Neural cell (in vitro differentiated cells): Measurements from ENCODE around the gene FXR1.

Source experiments
- EZH2 ChIP-seq: fragments of 200-600, 300-800 bp; shearing (Covaris generic), sonication (generic); IDR thresholded peaks from 2 replicates; pipeline ENCODE4 v1.6.1; 2014; ENCODE audit warnings: antibody characterized with exemption, low read length, borderline replicate concordance, mild to moderate bottlenecking; ENCODE audit not compliant: insufficient read depth, poor library complexity, severe bottlenecking
- MXI1 ChIP-seq: fragments of 450-650 bp; conservative IDR thresholded peaks from 2 replicates; pipeline ENCODE4 v1.6.1; 2014; ENCODE audit warnings: antibody characterized with exemption, mild to moderate bottlenecking; ENCODE audit not compliant: poor library complexity, severe bottlenecking
- POLR2AphosphoS5 ChIP-seq: IDR thresholded peaks from 2 replicates; pipeline ENCODE4 v1.6.1; 2012
- RAD21 ChIP-seq: fragments of 450-650 bp; conservative IDR thresholded peaks from 2 replicates; pipeline ENCODE4 v1.6.1; 2014; ENCODE audit warnings: antibody characterized with exemption, mild to moderate bottlenecking, moderate library complexity
- TF ChIP-seq, protein P1 (sequence below): fragments of 450-650 bp; IDR thresholded peaks from 2 replicates; pipeline ENCODE4 v1.5.1; 2014; ENCODE audit warnings: antibody characterized with exemption, mild to moderate bottlenecking, moderate library complexity; ENCODE audit not compliant: poor library complexity, severe bottlenecking

- TF ChIP-seq MXI1 (no peak), EZH2 (no peak), POLR2AphosphoS5 (no peak), RAD21 (no peak)
- TF ChIP-seq, protein P1, sequence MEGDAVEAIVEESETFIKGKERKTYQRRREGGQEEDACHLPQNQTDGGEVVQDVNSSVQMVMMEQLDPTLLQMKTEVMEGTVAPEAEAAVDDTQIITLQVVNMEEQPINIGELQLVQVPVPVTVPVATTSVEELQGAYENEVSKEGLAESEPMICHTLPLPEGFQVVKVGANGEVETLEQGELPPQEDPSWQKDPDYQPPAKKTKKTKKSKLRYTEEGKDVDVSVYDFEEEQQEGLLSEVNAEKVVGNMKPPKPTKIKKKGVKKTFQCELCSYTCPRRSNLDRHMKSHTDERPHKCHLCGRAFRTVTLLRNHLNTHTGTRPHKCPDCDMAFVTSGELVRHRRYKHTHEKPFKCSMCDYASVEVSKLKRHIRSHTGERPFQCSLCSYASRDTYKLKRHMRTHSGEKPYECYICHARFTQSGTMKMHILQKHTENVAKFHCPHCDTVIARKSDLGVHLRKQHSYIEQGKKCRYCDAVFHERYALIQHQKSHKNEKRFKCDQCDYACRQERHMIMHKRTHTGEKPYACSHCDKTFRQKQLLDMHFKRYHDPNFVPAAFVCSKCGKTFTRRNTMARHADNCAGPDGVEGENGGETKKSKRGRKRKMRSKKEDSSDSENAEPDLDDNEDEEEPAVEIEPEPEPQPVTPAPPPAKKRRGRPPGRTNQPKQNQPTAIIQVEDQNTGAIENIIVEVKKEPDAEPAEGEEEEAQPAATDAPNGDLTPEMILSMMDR = no peak
Measured at GRCh38 chr3:180962530-180962929, 50.1 kb downstream of the FXR1 start.
